H1 (cell line): ENCODE data around the gene NFAM1. TPM values are rescaled to one million over a fixed set of nuclear protein-coding genes. Genes with fewer than 3 reads are reported as not detected.

Source experiments
- CEBPB ChIP-seq: IDR thresholded peaks from 2 replicates; pipeline ENCODE4 v1.6.1; 2012; ENCODE audit warnings: low read depth, low read length
- CREB1 ChIP-seq: IDR thresholded peaks from 2 replicates; pipeline ENCODE4 v1.6.1; 2012; ENCODE audit warnings: inconsistent platforms
- EGR1 ChIP-seq: IDR thresholded peaks from 2 replicates; pipeline ENCODE4 v1.6.1; 2011; ENCODE audit warnings: low read depth, low read length, borderline replicate concordance
- GABPA ChIP-seq: IDR thresholded peaks from 2 replicates; pipeline ENCODE4 v1.6.1; 2011; ENCODE audit warnings: mild to moderate bottlenecking, low read length, moderate library complexity, borderline replicate concordance; ENCODE audit not compliant: insufficient read depth
- HDAC2 ChIP-seq, 2 experiments: fragments of 300-600 bp in 1 of 2; sonication (generic) in 1 of 2; IDR thresholded peaks; 2 replicates each; pipeline ENCODE4 v1.6.1; 2011 to 2012; ENCODE audit warnings: low read depth in 2 of 2, low read length in 2 of 2, mild to moderate bottlenecking in 2 of 2, moderate library complexity in 2 of 2, borderline replicate concordance in 1 of 2, inconsistent platforms in 1 of 2
- KDM1A ChIP-seq: fragments of 200-600, 300-600 bp; sonication (generic); IDR thresholded peaks from 2 replicates; pipeline ENCODE4 v1.7.1; 2016; ENCODE audit warnings: mild to moderate bottlenecking, low read length, borderline replicate concordance
- MAX ChIP-seq: IDR thresholded peaks from 2 replicates; pipeline ENCODE4 v1.6.1; 2012; ENCODE audit warnings: inconsistent platforms
- PHF8 ChIP-seq: fragments of 200-600 bp; sonication (generic); conservative IDR thresholded peaks from 2 replicates; pipeline ENCODE4 v1.7.1; 2012; ENCODE audit warnings: low read depth, mild to moderate bottlenecking, inconsistent platforms, low read length, moderate library complexity
- POLR2A ChIP-seq, 2 experiments: IDR thresholded peaks; 1 replicate in 1 of 2; 2 replicates in 1 of 2; pipeline ENCODE4 v1.6.1; 2011; ENCODE audit warnings: low read depth in 2 of 2, low read length in 2 of 2, mild to moderate bottlenecking in 2 of 2; ENCODE audit errors: control extremely low read depth in 1 of 2
- POLR2AphosphoS5 ChIP-seq: IDR thresholded peaks from 2 replicates; pipeline ENCODE4 v1.6.1; 2011; ENCODE audit warnings: low read depth, low read length
- RFX5 ChIP-seq: IDR thresholded peaks from 2 replicates; pipeline ENCODE4 v1.6.1; 2011; ENCODE audit warnings: low read depth, low read length, improper control_type of control experiment, borderline replicate concordance
- RXRA ChIP-seq: IDR thresholded peaks from 2 replicates; pipeline ENCODE4 v1.6.1; 2011; ENCODE audit warnings: low read depth, mild to moderate bottlenecking, low read length, moderate library complexity; ENCODE audit not compliant: insufficient read depth
- SAP30 ChIP-seq: fragments of 300-600 bp; sonication (generic); IDR thresholded peaks from 2 replicates; pipeline ENCODE4 v1.7.1; 2012; ENCODE audit warnings: low read length, moderate library complexity, mild to moderate bottlenecking, inconsistent platforms; ENCODE audit not compliant: insufficient read depth, insufficient replicate concordance
- SIN3A ChIP-seq, 2 experiments: IDR thresholded peaks in 1 of 2; conservative IDR thresholded peaks in 1 of 2; 2 replicates each; pipeline ENCODE4 v1.6.1; 2011 to 2012; ENCODE audit warnings: low read length in 2 of 2, improper control_type of control experiment in 1 of 2, low read depth in 1 of 2, mild to moderate bottlenecking in 1 of 2
- SP2 ChIP-seq: IDR thresholded peaks from 2 replicates; pipeline ENCODE4 v1.6.1; 2012; ENCODE audit warnings: mild to moderate bottlenecking, low read length, inconsistent platforms
- SUZ12 ChIP-seq: fragments of 200-600 bp; sonication (generic); IDR thresholded peaks from 2 replicates; pipeline ENCODE4 v1.6.1; 2012; ENCODE audit warnings: mild to moderate bottlenecking, inconsistent platforms, low read length, moderate library complexity, mixed read lengths
- TAF1 ChIP-seq: IDR thresholded peaks from 2 replicates; pipeline ENCODE4 v1.6.1; 2011; ENCODE audit warnings: mild to moderate bottlenecking, low read depth, low read length
- YY1 ChIP-seq: IDR thresholded peaks from 2 replicates; pipeline ENCODE4 v1.6.1; 2011; ENCODE audit warnings: low read depth, mild to moderate bottlenecking, low read length
- ZNF274 ChIP-seq: IDR thresholded peaks from 2 replicates; pipeline ENCODE4 v1.7.0; 2012; ENCODE audit warnings: low read length, borderline replicate concordance; ENCODE audit errors: extremely low read depth
- polyA plus RNA-seq, 7 experiments: library from polyadenylated mRNA; depleted of rRNA in 3 of 7; stranded (reverse) in 5 of 7; unstranded in 2 of 7; fragments of >200 nt in 5 of 7; fragments of 200-250 nt in 2 of 7; gene quantifications; 1 replicate in 5 of 7; 2 replicates in 1 of 7; 4 replicates in 1 of 7; pipeline versions ENCODE4 v1.2.1 to v1.2.3, GENCODE V29; 2011 to 2013; ENCODE audit warnings: missing spikeins in 2 of 7, mixed read lengths in 2 of 7
- total RNA-seq: library from RNA; stranded (reverse); fragmentation: NEBNext Ultra II Directional; extraction: Animal tissue kit (Norgen Biotek cat#: 25700); gene quantifications from 2 replicates; pipeline ENCODE4 v1.2.1, GENCODE V29; 2021

The NFAM1 gene
- total and polyA plus RNA-seq, 2 of the 8 experiments (the other 6 are each of a cell fraction or from before 2014, with no cell fraction given): 0.62 to 0.73 TPM

DNA sequence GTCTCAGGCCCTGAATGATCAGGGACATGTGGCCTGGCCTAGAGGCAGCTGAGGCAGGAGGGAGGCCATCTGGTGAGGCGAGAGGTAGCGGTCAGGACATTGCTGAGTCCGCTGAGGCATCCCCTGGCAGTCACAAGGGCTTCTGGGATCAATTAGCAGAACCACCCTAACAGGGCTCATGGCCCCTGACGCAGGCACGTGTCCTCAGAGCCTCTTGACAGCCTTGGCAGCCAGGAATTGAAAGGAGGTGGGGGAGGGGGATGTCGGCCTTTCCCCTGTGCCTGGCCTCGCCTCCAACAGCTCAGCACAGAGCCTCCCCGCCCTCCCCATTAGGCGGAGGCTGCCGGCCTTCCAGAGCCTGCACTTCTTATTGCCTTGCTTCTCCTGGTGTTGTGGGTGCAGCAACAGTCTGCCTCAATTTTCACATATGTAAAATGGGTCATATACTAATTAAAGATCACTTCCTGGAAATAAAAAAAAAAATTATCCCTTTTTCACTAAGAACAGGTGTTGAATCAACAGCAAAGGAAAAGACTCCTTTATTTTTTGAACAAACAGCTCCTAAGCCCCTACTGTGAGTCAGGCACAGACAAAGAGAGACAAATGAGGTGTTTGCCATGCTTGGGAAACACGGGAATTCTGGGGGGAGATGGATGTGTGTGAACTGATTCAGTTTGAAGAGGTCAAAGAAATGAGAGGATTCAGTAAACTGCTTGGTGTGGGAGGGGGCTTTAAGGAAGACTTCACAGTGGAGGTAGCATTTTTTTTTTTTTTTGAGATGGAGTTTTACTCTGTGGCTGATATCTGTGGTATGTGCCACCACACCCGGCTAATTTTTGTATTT, 55.3 kb downstream of the NFAM1 start (continued):
- TF ChIP-seq SAP30: peak; percentile 92
- no peak for TF ChIP-seq YY1
- no peak for TF ChIP-seq CEBPB
- no peak for TF ChIP-seq POLR2AphosphoS5
- no peak for TF ChIP-seq CREB1
- TF ChIP-seq RFX5: no peak
- TF ChIP-seq KDM1A: peak; percentile 95
- TF ChIP-seq ZNF274: no peak
- no peak for TF ChIP-seq TAF1
- peak; percentile 96 to 97 for TF ChIP-seq SIN3A (conservative IDR thresholded peaks at IDR 0.05 in 1 of 2, IDR thresholded peaks at IDR 0.05 in 1 of 2; ENCODE audit: low read depth in 1 of 2, low read length in 2 of 2)
- peak in 1 of 2 experiments; percentile 96; a peak in 3 of 4 replicates for TF ChIP-seq HDAC2 (IDR thresholded peaks at IDR 0.05; ENCODE audit: borderline replicate concordance in 1 of 2, low read depth in 2 of 2, low read length in 2 of 2)
- no peak for TF ChIP-seq POLR2A (IDR thresholded peaks at IDR 0.05; ENCODE audit: control extremely low read depth in 1 of 2, low read depth in 2 of 2, low read length in 2 of 2)
- no peak for TF ChIP-seq SUZ12
- no peak for TF ChIP-seq GABPA
- no peak for TF ChIP-seq EGR1
- no peak for TF ChIP-seq PHF8
- no peak for TF ChIP-seq RXRA
- TF ChIP-seq SP2: no peak
- peak; percentile 98 for TF ChIP-seq MAX
- TF ChIP-seq, all 59 proteins: peak for 8
